NCI-H146 (cell line): Measurements from ENCODE around the gene ACADVL.
"Not testable (repeated sequence)": the region's sequence is repeated elsewhere in the genome, so short reads cannot be mapped to it uniquely, and the experiment has no call there.

Experiments used
- DNase-seq: peaks from one replicate; lab custom pipeline; 2025; lab: John Stamatoyannopoulos, UW

The ACADVL gene

GRCh38 chr17:7235693-7236665, 16.2 kb downstream of the ACADVL start:
- no peak for DNase-seq

- no peak for DNase-seq
Measured at GRCh38 chr17:7236808-7237207, 17.1 kb downstream of the ACADVL start.

- no peak for DNase-seq
Measured at GRCh38 chr17:7237266-7237760, 17.6 kb downstream of the ACADVL start.

GRCh38 chr17:7237761-7238419, 18.2 kb downstream of the ACADVL start:
- DNase-seq = peak; percentile 73

- peak; percentile 54 for DNase-seq
Measured at GRCh38 chr17:7238420-7239090, 18.8 kb downstream of the ACADVL start.

GRCh38 chr17:7239091-7240027, 19.6 kb downstream of the ACADVL start, which contains the start of gene PHF23:
Gene PHF23 (minus strand): TSS chr17:7239457. CDS start chr17:7239279, 178 bp downstream.
- peak; percentile 99 for DNase-seq

- DNase-seq = no peak
Measured at GRCh38 chr17:7240375-7240774, 20.6 kb downstream of the ACADVL start.

GRCh38 chr17:7241090-7241733, 21.5 kb downstream of the ACADVL start:
- peak; percentile 48 for DNase-seq

- peak; percentile 86 for DNase-seq
Measured at GRCh38 chr17:7241783-7242716, 22.3 kb downstream of the ACADVL start, which contains the start of gene GABARAP. Gene GABARAP (minus strand): TSS chr17:7242449. CDS start chr17:7242330, 119 bp downstream.

- peak; percentile 94 for DNase-seq
Measured at GRCh38 chr17:7242717-7243452, 23.1 kb downstream of the ACADVL start.

GRCh38 chr17:7243453-7243729, 23.7 kb downstream of the ACADVL start:
- DNase-seq = no peak

GRCh38 chr17:7243838-7244237, 24.1 kb downstream of the ACADVL start:
- not testable (repeated sequence) for DNase-seq

- no peak for DNase-seq
Measured at GRCh38 chr17:7246779-7247178, 27.0 kb downstream of the ACADVL start.

- no peak for DNase-seq
Measured at GRCh38 chr17:7248796-7249195, 29.1 kb downstream of the ACADVL start.

- DNase-seq = no peak
Measured at GRCh38 chr17:7249214-7249613, 29.5 kb downstream of the ACADVL start.

GRCh38 chr17:7249830-7250229, 30.1 kb downstream of the ACADVL start:
- DNase-seq = no peak

GRCh38 chr17:7250695-7251627, 31.2 kb downstream of the ACADVL start:
- no peak for DNase-seq
